HUDEP-2 (cell line): Measurements from ENCODE around the gene HLX.

ENCODE experiments used
- DNase-seq, 76 experiments: peaks; one replicate each; lab custom pipeline; 2025; ENCODE audit not compliant: unreplicated experiment in 76 of 76; lab: John Stamatoyannopoulos, UW

HLX gene, protein sequence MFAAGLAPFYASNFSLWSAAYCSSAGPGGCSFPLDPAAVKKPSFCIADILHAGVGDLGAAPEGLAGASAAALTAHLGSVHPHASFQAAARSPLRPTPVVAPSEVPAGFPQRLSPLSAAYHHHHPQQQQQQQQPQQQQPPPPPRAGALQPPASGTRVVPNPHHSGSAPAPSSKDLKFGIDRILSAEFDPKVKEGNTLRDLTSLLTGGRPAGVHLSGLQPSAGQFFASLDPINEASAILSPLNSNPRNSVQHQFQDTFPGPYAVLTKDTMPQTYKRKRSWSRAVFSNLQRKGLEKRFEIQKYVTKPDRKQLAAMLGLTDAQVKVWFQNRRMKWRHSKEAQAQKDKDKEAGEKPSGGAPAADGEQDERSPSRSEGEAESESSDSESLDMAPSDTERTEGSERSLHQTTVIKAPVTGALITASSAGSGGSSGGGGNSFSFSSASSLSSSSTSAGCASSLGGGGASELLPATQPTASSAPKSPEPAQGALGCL

DNA sequence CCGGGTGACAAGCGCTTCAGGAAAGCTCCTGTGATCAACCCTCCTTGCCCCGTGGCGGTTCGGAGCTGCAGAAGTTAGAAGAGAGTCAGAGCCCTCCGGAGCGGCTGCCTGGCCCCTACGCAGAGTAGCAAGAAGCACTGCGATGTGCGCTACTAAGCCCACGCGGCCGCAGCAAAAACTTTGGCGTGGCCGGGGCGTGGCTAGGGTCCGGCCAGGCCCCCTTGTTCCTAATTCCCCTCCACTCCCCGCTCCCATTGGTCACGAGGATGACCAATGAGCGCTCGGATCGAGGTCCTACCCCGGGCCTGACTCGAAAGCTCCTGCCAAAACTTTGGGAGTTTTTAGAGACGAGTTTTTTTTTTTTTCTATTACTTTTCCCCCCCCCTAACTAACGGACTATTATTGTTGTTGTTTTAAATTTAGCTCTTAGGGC is at the start of gene HLX:
TSS of gene HLX (plus strand) at position 368 of the 433 bp plus-strand sequence. CDS start 415 bp downstream, outside the sequence.
- peak in 52 of 76 experiments; percentile 4 to 74 (median 36) for DNase-seq

DNA sequence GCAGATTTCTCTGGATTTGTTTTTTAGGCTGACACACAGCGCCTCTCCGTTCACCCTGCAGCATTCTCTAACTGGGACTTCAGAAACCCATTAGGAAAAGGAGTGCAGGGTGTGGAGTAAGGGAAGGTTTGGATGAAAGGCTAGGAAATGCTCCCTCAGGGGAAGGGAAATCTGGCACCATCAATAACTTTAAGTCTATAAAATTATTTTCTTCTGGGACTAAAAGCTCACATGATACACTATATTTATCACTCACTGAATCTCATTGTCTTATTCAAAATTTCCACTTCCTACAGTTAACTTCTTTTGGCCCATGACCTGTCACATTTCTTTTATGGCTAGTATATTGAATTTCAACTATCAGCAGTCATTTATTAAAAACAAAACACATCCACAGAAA is 45.8 kb upstream of the HLX start:
- no peak for DNase-seq

DNA sequence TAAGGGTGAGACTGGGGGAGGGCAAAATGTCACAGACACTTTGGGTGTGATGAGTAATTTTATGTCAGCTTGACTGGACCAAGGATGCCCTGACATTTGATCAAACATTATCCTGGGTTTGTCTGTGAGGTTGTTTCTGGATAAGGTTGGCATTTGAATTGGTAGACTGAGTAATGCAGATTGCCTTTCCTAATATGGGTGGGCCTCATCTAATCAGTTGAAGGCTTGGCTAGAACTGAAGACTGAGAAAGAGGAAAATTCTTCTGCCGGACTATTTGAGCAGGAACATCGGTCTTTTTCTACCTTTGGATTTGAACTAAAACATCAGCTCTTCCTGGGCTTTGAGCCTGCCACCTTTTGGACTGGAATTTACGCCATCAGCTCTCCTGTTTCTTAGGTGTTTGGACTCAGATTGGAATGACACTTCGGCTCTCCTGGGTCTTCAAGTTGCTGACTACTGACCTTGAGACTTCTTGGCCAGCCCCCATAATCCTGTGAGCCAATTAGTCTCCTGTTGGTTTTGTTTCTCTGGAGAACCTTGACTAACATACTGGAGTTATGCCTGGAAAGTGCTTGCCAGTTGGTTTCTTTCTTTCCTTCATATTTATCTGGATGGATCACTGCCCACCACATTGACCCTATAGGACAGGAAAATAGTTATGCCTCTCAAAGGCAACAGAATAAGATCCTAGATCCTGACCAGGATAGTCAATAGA is 44.9 kb upstream of the HLX start:
- no peak for DNase-seq

DNA sequence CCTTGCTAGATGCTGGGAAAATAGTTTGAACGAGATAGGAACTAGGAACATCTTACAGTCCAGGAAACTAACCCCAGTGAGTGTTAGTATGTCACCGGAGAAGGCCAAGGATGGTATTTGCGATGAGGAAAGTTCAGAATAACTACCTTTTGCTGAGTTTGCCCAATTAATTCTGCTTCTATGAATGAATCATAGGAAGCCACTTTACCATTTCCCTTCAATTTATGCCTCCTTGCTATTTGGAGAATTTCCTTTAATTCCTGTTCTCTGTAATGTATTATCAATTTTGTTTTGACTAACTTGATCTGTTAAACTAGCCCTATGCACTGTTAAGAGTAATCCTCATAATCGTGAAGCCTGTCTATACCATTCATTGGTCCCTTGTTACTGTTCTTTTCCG is 40.7 kb upstream of the HLX start:
- no peak for DNase-seq

DNA sequence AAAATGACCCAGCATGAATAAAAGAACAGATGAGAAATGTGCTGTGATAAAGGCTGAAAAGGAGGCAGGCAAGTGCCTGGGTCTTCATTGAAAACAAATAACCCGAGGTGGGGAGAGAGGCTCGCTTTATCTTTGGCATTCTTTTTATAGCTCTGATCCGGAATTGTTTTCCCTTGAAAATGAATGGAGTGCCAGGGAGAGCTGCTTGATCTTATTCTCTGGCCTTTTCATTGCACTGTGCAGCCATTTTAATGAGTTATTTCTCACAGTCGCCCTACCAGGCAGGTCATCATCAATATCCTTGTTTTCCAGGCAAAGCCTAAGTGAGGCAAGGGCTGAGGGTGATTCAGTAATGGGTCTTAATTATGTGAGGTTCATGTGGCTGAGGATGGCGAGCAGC is 39.8 kb upstream of the HLX start:
- DNase-seq = no peak

DNA sequence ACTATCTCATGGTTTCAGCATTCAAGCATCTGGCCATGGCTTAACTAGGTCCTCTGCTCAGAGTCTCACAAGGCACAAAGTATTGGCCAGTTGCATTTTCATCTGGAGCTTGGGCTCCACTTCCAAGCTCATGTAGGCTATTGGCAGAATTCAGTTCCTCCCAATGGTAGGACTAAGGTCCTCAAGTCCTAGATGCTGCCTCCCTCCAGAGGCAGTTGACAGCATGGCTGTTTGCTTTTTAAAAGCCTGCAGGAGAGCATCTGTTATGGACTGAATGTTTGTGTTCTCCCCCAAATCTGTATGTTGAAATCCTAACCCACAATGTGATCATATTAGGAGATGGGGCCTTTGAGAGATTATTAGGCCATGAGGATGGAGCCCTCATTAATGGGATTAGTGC is 38.0 kb upstream of the HLX start:
- no peak for DNase-seq

DNA sequence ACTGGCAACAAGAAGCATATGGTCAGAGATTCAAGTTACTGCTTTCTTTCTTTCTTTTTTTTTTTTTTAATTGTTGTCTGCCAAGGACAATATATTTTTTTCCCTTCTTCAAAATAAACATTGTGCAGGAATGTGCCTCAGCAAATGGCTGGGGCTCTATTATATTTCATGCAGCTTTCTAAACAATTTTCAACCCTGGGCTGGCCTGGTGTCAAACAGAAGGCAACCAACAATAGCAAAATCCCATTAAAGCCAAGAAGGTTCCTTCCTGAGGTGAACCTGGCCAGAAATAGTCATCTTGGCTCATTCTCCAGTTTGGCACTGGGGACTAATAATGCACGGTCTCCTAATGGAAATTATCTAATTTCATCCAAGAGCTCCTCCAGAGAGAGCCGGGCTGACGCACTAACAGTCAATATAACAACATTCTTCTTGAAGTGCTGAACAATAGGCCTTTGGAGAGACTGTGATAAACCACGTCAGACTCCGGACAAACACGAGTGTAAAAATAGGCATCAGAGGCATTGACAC is 35.7 kb upstream of the HLX start:
- DNase-seq = no peak

DNA sequence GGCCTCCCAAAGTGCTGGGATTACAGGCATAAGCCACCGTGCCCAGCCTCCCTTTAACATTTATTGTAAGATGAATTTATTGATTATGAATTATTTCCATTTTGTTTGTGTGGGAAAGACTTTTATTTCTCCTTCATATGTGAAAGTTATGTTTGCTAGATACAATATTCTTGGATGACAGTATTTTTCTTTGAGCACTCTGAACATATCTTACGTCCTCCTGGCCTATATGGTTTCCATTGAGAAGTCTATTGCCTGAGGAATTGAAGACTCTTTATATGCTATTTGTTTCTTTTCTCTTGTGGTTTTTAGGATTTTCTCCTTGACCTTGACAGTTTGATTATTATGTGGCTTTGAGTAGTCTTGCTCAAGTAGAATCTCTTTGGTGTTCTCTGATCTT is 26.8 kb upstream of the HLX start:
- DNase-seq = no peak

DNA sequence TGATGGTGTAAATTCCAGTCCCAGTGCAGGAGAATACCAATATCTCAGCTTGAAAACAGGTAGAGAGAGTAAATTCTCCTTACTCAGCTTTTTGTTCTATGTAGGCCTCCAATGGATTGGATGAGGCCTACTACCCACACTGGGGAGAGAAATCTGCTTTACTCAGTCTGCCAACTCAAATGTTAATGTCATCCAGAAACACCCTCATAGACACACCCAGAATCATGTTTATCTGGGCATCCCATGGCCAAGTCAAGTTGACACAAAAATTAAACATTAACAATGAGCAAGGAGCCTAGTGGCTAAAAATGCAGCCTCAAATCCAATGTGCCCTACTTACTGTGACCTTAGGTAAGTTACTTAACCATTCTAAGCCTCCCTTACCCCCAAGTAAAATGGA is 6.9 kb upstream of the HLX start:
- DNase-seq = no peak

DNA sequence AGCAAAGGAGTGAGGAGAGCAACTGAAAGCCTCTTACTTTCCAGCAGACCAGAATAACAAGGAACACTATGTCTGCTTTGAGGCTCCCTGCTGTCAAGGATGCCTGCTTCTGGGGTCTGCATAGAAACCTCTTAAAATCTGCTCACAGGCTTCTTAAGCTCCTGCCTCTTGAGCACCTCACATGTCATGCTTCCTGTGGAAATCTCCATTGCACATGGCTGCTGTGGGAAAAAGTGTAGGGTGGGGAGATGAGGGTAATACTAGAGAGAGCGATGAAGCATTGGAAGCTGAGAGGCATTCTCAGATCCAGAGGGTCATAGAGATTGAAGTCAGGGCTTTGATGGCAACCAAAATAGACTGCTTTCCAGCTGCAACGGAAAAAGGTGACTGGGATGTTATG is 6.2 kb upstream of the HLX start:
- no peak for DNase-seq

DNA sequence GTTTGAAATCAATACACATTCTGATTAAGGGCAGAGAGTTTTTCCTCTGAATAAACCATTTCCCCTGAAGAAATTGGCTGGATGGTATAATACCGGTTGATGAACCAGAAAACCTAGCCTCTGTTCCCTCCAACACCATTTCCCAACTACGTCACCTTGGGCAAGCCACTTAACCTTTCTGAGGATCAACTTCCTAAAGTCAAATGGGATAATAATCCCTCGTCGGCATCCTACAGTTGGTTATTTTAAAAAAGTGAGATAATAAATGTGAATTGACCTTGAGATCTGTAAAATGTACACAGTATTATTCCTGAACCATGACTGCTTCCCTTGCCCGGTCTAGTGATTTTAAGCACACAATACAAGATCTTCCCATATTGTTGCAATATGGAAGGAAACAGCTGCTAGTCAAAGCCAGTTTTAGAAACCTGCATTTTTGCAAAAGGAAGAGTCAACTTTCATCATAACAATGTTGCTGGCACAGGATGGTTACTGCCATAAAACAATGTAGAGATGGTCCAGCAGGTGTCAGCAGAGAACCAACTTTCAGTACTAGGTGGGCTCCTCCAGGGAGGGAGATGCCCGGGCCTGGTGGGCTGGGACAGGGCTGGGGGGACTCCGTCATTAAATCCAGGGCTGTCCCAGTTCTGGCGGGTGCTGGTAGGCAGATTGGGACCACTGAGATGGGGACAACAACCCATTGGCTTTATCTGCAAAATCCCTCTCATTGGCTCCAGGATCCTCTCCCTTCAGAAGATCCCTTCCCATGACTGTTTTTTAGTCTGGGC is 5.2 kb upstream of the HLX start:
- DNase-seq = peak in 11 of 76 experiments; percentile 1 to 27 (median 5)

DNA sequence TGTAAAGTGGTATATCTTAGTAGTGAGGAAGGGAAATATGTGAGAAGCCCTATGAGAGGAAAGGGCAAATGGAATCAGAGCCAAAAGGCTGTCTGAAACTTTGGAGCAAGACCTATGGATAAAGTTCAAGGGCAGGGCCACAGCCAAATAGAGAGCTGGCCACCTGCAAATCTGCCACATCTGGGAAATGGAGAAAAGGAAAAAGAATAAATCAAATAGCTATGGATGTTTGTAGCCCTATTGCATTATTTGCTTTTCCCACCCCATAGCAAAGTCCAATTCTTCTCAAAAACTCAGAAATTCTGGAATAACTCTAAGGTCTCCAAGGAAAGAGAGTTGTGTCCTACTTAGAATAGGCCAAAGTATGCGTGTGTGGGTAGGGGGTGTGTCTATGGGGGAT is 4.0 kb upstream of the HLX start:
- DNase-seq = no peak

DNA sequence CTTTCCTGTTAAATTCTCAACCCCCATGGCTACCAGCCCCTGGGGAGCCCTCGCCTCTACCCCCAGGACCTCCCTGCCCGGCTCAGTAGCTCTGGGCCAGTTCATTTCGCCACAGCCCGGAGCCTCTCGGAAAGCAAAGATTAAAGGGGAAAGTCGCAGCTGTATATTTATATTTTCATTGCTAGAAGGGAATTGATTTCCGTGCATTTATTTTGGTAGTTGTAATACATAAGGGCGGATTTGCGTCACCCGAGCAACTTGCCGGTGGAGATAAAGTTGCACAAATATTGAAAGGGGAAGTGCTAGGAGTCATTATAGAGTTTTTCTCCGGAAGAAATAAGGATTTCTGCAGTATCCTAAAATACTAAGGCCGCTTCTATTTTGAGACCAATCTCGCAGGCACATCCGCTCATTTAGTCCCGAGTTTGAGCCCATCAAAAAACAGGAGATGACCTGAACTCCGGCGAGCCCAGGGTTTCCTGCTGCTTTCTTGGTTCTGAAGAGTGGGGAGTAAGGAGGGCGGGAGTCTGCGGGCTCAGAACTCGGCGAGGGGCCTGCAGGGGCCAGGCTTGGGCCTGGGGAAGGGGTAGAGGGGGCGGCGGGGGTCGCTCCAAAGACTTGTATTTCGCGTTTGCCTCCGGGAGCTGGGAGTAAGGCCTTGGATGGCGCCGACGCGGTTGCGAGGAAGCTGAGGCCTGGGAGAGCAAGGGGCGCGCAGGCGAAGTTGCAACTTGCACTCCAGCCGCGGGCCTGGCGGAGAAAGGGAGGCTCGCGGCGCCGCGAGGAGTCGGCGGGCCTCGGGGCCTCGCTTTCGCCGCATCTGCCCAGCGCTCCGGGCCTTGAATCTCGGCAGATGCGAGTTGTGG is 2.5 kb upstream of the HLX start:
- no peak for DNase-seq

DNA sequence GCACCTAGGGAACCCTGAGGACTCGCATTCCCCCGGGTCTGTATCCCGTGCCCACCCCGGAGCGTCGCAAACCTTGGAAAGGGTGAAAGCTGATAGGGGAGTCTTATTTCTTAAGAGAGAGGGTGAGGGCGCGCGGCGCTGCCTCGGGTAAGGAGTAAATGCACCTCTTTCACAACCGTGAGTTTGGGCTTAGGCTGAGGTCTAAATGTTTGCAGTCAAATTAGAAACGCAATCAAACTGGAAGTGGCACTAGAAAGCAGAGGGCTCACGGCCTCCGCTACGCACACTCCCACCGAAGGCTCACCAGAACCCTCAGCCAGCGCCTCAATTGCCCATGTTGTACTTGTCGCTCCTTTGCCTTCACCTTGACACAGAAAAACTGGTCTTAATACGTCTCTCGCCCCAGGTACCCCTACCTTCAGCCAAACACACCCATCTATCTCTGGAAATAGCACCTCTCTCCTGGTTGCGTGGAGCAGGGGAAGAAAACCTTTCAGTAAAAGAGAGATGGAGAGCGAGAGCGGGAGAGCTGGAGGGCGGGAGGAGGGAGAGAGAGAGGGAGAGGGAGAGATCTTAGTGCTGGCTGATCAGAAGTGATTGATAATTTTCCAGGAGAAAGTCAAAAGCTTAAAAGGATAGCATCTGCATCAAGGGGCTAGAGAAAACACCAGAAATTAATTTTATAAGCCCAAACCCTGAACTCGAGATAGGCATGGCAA is 1.7 kb upstream of the HLX start:
- no peak for DNase-seq

DNA sequence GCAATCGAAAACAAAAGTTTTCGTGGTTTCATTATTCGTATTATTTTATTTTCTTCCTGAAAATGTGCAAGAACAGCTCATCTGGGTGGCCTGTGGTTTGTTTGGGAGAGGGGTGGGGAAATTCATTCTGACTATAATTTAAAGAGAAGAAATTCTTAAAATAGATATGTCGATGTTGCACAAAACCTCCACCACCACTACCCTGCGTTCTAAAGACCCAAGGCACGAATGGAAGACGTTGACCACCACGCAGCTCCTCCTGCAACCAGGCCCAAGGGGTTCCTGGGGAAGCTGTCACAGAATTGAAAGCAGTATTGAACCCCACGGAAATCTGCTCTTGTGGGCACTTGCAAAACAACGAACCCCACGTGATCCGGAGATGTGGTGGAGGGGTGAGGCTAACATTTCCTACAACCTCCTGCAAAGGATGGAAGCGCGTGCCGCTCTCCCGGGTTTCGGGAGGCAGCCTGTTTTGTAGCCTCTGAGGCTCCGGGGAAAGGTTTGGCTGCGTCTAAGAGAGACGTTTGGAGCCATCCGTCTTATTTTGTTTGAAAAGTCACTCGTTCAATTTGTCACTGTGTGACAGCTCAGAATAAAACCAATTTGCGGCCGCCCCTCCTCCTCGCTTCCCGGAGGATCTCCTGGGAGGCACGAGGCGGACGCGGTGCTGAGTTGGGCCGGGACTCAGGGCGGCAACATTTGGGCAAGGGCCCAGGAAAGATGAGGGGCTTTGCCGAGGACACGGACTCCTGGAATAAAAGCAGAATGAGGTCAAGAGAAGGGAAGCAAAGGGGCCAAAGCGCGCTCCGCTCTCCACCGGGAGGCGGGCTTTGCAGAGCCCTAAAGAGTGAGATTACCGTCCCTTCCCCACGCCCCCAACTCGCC is 810 bp upstream of the HLX start:
- no peak for DNase-seq

DNA sequence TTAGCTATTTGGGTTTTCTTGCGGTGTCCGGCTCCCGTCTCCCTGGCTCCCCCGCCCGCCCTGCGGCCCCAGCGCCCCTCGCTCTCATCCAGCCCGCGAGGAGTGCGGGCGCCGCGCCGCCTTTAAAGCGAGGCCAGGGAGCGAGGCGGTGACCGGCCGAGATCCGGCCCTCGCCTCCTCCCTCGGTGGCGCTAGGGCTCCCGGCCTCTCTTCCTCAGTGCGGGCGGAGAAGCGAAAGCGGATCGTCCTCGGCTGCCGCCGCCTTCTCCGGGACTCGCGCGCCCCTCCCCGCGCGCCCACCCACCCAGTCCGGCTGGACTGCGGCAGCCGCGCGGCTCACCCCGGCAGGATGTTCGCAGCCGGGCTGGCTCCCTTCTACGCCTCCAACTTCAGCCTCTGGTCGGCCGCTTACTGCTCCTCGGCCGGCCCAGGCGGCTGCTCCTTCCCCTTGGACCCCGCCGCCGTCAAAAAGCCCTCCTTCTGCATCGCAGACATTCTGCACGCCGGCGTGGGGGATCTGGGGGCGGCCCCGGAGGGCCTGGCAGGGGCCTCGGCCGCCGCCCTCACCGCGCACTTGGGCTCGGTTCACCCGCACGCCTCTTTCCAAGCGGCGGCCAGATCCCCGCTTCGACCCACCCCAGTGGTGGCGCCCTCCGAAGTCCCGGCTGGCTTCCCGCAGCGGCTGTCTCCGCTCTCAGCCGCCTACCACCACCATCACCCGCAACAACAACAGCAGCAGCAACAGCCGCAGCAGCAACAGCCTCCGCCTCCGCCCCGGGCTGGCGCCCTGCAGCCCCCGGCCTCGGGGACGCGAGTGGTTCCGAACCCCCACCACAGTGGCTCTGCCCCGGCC is 492 bp downstream of the HLX start:
- peak in 8 of 76 experiments; percentile 1 to 42 (median 6) for DNase-seq

DNA sequence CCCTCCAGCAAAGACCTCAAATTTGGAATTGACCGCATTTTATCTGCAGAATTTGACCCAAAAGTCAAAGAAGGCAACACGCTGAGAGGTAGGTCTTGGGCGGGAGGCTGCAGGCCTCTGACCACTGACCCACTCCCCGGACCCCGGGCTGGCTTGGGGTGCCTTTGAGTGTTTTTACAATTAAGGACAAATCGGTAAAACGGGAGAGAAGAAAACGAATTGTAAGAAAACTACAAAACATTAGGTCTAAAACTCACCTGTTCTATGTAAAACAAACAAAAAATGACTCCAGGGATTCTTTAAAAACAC is 1.1 kb downstream of the HLX start:
- DNase-seq = no peak
